ENCODE results near the gene PTPN21.
"Not testable (repeated sequence)": the region's sequence is repeated elsewhere in the genome, so short reads cannot be mapped to it uniquely, and the experiment has no call there.

PTPN21 gene

DNA sequence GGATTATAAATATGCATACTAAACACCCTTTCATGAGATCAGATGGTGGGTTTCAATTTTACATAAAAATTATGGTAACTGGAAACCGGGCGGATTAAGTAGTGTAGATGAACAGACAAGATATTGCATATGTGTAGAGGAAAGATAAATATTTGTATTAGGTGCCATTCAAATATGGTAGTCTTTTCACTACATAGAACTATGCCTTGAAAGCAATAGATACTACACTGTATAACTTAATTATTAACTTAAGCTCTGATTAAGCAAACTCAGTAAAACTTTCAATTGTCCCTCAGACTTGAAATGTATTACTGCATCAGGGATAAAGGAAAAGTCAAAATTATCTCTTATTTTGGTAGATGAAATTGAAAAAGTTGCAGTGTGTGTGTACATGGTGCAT is 1.9 kb downstream of the PTPN21 start:
- DNase-seq (ENCODE audit: low spot score) (no peak), FAIRE-seq (no peak)

- FAIRE-seq: no peak
- DNase-seq (ENCODE audit: low spot score): no peak
Observed at GRCh38 chr14:88551980-88552431, 2.8 kb downstream of the PTPN21 start.

DNA sequence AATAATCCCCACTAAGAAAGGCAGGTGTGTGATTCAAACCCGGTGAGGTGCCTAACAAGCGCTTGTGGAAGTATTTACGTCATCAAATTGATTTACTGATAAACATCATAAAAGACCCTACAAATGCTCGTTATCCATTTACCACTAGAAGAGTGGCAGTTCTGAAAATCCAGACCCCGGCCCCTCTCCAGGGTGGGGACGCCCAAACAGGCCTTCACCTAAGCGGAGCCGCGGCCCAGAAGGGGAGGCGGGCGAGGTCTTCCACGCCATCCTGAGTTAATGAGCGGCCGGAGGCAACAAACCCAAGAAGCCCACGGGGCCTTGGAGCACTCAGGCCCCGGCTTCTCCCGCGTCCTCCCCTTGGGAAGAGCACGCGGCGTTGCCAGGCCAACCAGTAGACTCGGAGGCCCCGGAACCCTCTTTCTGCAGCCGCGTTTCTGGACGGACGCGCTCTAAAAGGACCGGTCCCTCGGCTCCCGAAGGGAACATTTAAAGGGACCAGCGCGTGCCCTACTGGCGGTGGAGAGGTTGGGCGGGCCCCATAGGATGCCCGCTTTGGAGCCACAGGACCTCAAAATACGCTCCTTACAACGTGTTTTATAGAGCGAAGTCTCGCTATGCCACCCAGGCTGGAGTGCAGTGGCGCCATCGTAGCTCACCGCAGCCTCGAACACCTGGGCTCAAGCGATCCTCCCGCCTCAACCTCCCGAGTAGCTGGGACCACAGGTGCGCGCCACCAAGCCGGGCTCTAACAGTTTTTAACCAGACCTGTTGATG is 3.5 kb downstream of the PTPN21 start:
- FAIRE-seq: no peak
- peak; percentile 42 for DNase-seq (ENCODE audit: low spot score)

DNA sequence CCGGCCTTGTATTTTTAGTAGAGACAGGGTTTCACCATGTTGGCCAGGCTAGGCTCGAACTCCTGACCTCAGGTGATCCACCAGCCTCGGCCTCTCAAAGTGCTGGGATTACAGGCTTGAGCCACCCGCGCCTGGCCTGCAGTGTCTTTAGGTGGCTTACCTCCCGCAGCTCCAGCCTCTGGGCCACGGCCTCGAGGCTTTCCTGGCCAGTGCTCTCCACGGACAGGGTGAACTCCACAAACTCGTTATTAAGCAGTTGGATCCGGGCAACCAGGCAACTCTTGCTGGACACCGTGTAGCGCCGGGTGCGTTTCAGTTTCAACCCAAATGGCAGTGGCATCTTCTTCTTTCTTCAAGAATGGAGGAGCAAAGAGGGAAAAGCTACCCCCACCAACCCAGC is 4.7 kb downstream of the PTPN21 start:
- FAIRE-seq: no peak
- DNase-seq (ENCODE audit: low spot score): no peak

- no peak for FAIRE-seq
- no peak for DNase-seq (ENCODE audit: low spot score)
Observed at GRCh38 chr14:88547386-88547780, 7.4 kb downstream of the PTPN21 start.

DNA sequence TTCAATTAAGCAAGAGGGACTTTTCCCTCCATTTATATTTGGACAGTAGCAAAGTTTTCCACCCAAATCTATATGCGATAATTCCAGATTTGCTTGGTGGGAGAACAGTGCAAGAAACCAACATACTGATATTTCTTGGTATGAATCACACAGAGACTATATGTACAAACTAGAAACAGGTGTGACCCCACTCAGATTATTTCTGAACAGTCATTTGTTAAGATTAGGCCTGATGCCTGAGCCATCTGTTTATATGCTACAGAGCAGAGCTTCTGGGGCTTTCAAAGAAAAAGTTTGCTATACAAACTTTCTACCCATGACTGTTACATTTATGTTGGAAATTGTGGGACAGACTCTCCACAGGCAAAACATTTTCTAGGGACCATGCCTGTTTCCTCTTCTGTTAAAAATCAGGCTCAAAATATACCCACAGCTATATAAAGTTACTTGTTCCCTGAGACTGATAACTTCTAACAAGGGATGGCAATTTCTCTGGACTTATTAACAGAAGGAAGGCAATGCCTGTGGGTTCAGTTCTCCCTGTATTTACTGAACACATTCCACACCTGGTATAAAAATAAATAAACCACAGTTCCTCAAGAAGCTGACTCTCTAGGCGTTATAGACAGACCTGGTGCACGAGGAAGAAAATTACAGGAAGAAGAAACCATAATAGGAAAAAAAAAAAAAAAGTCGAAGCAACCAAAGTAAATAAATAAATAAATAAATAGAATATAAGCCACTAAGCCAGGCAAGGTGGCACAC is 8.0 kb downstream of the PTPN21 start:
- FAIRE-seq: no peak
- no peak for DNase-seq (ENCODE audit: low spot score)

DNA sequence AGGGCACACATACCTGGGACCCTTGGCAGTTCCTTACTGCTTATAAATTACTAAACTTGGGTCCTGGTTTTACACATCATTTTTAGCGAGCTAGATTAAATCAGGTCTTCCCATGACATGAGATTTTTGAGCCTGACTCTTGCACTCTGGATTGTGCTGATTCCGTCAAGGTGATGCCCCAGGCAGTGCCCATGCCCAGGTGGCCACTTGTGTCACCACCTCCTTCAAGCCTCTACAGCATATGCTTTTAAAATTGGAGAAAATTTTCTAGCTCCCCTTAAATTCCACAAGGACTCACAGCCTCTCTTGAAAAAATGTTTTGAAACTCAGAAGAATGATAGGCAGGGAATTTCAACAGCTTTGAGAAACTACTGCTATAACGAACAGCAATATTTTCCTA is 9.6 kb downstream of the PTPN21 start:
- DNase-seq (ENCODE audit: low spot score): no peak
- FAIRE-seq: no peak

GRCh38 chr14:88542857-88543795 is 11.7 kb downstream of the PTPN21 start:
- DNase-seq (ENCODE audit: low spot score) (no peak), FAIRE-seq (no peak)

DNA sequence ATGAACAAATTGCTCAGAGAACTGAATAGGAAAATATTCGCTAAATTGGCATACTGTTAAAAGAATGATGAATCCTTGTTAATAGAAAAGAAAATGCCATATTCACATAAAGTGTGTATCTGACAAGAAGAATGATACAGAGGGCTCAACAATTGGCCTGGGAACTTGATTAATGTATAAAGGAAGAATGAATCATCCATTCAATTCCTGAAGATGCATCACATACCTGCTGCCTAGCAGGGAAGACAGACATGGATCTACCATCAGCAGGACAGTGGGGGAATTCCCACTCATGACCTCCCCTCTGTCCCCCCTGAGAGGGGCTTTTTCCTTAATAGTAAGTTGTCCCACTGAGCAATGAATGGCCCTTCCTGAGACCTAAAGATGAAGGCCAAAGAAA is 13.5 kb downstream of the PTPN21 start:
- DNase-seq (ENCODE audit: low spot score): no peak
- no peak for FAIRE-seq

GRCh38 chr14:88535813-88536212 is 19.0 kb downstream of the PTPN21 start:
- no peak for FAIRE-seq
- DNase-seq (ENCODE audit: low spot score): no peak

GRCh38 chr14:88535149-88535548 is 19.7 kb downstream of the PTPN21 start:
- no peak for FAIRE-seq
- DNase-seq (ENCODE audit: low spot score): no peak

DNA sequence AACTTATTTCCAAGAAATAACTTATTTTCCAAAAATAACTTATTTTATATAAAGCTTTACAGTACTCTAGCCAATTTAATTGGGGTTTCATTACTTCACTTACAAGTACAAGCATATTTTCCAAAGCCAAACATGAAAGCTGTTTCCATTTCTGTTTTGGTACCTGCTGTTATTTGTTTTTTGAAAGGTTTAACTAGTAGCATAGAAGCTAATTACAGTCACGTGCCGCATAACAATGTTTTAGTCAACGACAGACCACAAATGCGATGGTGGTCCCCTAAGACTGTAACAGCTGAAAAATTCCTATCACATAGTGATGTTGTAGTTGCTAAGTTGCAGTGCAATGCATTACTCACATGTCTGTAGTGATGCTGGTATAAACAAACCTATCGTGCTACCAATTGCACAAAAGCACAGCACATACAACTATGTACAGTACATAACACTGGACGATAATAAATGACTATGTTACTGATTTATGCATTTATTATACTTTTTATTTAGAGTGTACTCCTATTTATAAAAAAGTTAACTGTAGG is 21.7 kb downstream of the PTPN21 start:
- FAIRE-seq (no peak), DNase-seq (ENCODE audit: low spot score) (no peak)

GRCh38 chr14:88529889-88530288 is 24.9 kb downstream of the PTPN21 start:
- FAIRE-seq; DNase-seq (ENCODE audit: low spot score): not testable (repeated sequence)

GRCh38 chr14:88522393-88522792 is 32.4 kb downstream of the PTPN21 start:
- DNase-seq (ENCODE audit: low spot score) (no peak), FAIRE-seq (no peak)

GRCh38 chr14:88521818-88522217 is 33.0 kb downstream of the PTPN21 start:
- FAIRE-seq (no peak), DNase-seq (ENCODE audit: low spot score) (no peak)

- FAIRE-seq (no peak), DNase-seq (ENCODE audit: low spot score) (no peak)
Observed at GRCh38 chr14:88519907-88520306, 34.9 kb downstream of the PTPN21 start.

DNA sequence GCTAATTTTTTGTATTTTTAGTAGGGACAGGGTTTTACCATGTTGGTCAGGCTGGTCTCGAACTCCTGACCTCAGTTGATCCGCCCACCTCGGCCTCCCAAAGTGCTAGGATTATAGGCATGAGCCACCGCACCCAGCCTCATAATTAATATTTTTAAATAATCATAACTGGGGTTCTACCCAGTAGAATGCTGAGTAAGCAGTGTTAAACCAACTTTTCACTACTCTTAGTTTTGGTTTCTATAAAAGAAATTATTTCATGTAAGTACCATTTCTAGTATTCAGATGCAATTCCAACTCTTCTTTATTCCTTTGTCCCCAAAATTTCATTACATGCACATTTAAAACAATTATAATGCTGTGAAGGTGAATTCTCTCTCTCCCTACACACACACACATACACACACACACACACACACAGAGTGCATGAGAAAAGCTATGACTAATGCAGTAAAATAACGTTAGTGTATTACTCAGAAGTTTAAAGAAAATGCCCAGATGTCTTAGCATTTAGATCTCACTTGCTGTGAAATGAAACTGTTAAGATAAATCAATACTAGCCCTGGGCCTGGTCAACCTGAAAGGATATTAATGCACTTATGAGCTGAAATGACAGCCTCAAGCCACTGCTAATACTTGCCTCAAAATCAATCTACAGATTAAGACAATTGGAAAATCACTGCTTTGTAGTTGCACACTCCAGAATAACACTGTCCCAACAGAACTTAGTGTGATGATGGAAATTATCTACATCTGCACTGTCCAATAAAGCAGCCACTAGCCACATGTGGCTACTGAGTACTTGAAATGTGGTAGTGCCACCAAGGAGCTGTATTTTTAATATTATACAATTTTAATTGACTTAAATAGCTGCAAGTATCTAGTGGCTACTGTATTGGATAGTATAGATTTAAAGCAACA is 36.0 kb downstream of the PTPN21 start:
- peak; percentile 25 for DNase-seq (ENCODE audit: low spot score)
- FAIRE-seq: no peak

DNA sequence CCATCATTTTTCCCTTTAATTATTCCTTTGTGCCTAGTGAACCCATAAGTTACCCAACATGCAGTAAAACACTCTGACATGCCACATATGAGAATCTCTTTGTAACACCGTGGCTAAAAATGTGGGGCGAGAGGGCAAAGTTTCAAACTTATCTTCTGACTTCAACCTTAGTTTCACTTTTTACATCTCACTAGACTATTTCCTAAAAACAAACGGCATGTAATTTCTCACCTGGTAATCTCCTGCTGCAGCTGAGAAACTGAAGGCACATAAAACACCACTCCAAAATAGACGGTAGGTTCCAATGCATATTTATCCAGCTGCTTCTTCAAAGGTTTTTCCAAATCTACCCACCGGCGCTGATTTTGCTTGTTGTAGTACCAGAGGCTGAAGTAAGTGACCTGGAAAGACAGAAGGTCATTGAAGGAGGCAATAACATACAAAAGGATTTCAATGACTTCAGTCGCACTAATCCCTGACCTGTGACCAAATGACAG is 37.9 kb downstream of the PTPN21 start:
- no peak for FAIRE-seq

GRCh38 chr14:88515499-88516221 is 39.1 kb downstream of the PTPN21 start:
- FAIRE-seq (no peak), DNase-seq (ENCODE audit: low spot score) (no peak)

More for the DNA sequence above, 37.9 kb downstream of the PTPN21 start:
- DNase-seq (ENCODE audit: low spot score): no peak

Data from RCC 7860 (cell line).